ENCODE data around the gene GBX2. TPM values are rescaled to one million over a fixed set of nuclear protein-coding genes. Genes with fewer than 3 reads are reported as not detected.

Gene GBX2
- total RNA-seq, 1 experiment from 2014 or later = 0.31 TPM

DNA sequence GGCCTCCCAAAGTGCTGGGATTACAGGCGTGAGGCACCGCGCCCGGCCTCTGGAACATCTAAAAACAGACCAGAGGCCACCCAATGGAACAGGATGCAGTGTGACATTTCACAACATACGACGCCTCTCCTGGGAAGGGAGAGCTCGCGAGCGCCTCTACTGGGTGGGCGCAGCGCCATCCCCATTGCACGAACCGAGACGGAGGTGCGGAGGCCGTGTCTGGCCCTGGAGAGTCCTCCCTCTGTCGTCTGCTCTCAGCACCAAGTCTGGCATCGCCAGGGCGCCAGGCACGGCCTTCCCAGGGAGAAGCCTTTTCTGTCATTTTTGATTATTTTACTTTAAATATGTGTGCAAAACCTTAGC lies 9.4 kb upstream of the GBX2 start:
- Histone ChIP-seq H2BK15ac (ENCODE audit: low read depth, low read length) (no peak overlapping the region), H3K23me2 (ENCODE audit: insufficient read length, low read depth, low read length, poor library complexity, severe bottlenecking) (peaks cover 25% of the 10 kb centered on the region), H4K5ac (ENCODE audit: insufficient read length, low read depth, low read length) (no peak overlapping the region), H2AFZ (ENCODE audit: low read length) (no peak overlapping the region), H3K4me1 (ENCODE audit: insufficient read depth, low read length) (peaks cover 16% of the 10 kb centered on the region; the same call in 1 of the 2 replicates), H3K4me2 (ENCODE audit: insufficient read depth, insufficient read length, low read length) (peak overlapping the region; percentile 69), H2BK5ac (ENCODE audit: insufficient read length, low read length) (no peak overlapping the region), H3K23ac (ENCODE audit: insufficient read length, low read depth, low read length) (no peak overlapping the region), H3K4ac (ENCODE audit: low read depth, low read length) (no peak overlapping the region), H3K18ac (ENCODE audit: insufficient read length, low read depth, low read length) (no peak overlapping the region), H4K8ac (replicated peaks; ENCODE audit: insufficient read length, low read depth, low read length) (no peak overlapping the region), H3K79me2 (ENCODE audit: insufficient read depth, low read length) (no peaks in the 10 kb centered on the region), H4K91ac (ENCODE audit: insufficient read length, low read depth, low read length) (no peak overlapping the region), H3K9me3 (ENCODE audit: control insufficient read depth, low read depth, low read length) (no peaks in the 10 kb centered on the region), H2BK12ac (ENCODE audit: insufficient read length, low read depth, low read length) (no peak overlapping the region), H2BK120ac (ENCODE audit: low read depth, low read length, poor library complexity, severe bottlenecking) (no peak overlapping the region), H3K56ac (ENCODE audit: insufficient read length, low read depth, low read length) (no peak overlapping the region), H3T11ph (ENCODE audit: low read length) (no peak overlapping the region), H3K9ac (ENCODE audit: extremely low read depth, insufficient read length, low read length) (no peak overlapping the region), H4K20me1 (ENCODE audit: control insufficient read depth, insufficient read depth, insufficient read length) (no peaks in the 10 kb centered on the region), H3K14ac (ENCODE audit: insufficient read depth, low read length) (no peak overlapping the region), H3K27ac (ENCODE audit: insufficient read length, low read depth, low read length) (no peak overlapping the region), H3K79me1 (ENCODE audit: insufficient read depth, low read depth, low read length, poor library complexity, severe bottlenecking) (no peaks in the 10 kb centered on the region), H2AK5ac (ENCODE audit: insufficient read length, low read length) (no peak overlapping the region), H2BK20ac (ENCODE audit: low read depth, low read length, poor library complexity, severe bottlenecking) (no peak overlapping the region), H3K27me3 (ENCODE audit: insufficient read depth, low read length) (peaks cover 35% of the 10 kb centered on the region)
- peak; percentile 89 for DNase-seq
- Mint-ChIP-seq H3K4me1 (peaks cover 29 to 44% of the 10 kb centered on the region in 2 experiments), H3K27ac (no peak overlapping the region), H3K4me3 (peak overlapping the region; percentile 61 to 77; a peak in 4 of 5 replicates), H3K9me3 (peaks cover 3 to 15% of the 10 kb centered on the region in 2 experiments; a peak in 2 of 5 replicates), H3K27me3 (ENCODE audit: low read depth) (peaks cover 96% of the 10 kb centered on the region), H3K36me3 (ENCODE audit: insufficient read depth in 1 of 3, low read depth in 3 of 3) (peaks cover 0 to 2% (median 0%) of the 10 kb centered on the region in 3 experiments; a peak in 1 of 7 replicates)
- no peak; the same call in 1 of the 3 replicates for TF ChIP-seq CTCF (conservative IDR thresholded peaks at IDR 0.05)
- no CpG with 5 or more reads among the region's 20 CpGs for WGBS (ENCODE audit: extremely low coverage, insufficient read length, low lambda C conversion rate)
